Liver (tissue), 9 donors: ENCODE measurements around the gene RBMS3. TPM values are rescaled to one million over a fixed set of nuclear protein-coding genes. Genes with fewer than 3 reads are reported as not detected.

Experiments used
- DNase-seq: peaks from one replicate; pipeline ENCODE4 v3.0.0-alpha.2; 2017; ENCODE audit warnings: low spot score
- H3K27ac ChIP-seq, 2 donors: one replicate each; pipeline ENCODE4 v1.7.0; 2013; ENCODE audit warnings: inconsistent platforms in 2 of 2, low read length in 2 of 2, control low read depth in 1 of 2, low read depth in 1 of 2, mild to moderate bottlenecking in 1 of 2
- H3K27me3 ChIP-seq, 4 donors: one replicate each; pipeline versions ENCODE4 v1.6.1 to v1.7.0; 2013; ENCODE audit warnings: low read length in 3 of 4, inconsistent platforms in 1 of 4, mild to moderate bottlenecking in 1 of 4, moderate library complexity in 1 of 4; ENCODE audit not compliant: control insufficient read depth in 4 of 4, insufficient read depth in 4 of 4
- H3K36me3 ChIP-seq, 4 donors: one replicate each; pipeline versions ENCODE4 v1.6.1 to v1.7.0; 2013; ENCODE audit warnings: low read length in 3 of 4, mild to moderate bottlenecking in 3 of 4, low read depth in 1 of 4, moderate library complexity in 1 of 4; ENCODE audit not compliant: control insufficient read depth in 4 of 4, insufficient read depth in 3 of 4
- H3K4me1 ChIP-seq, 4 donors: one replicate each; pipeline versions ENCODE4 v1.6.1 to v1.7.0; 2013; ENCODE audit warnings: low read length in 3 of 4, mild to moderate bottlenecking in 3 of 4, moderate library complexity in 1 of 4; ENCODE audit not compliant: control insufficient read depth in 4 of 4, insufficient read depth in 4 of 4
- H3K4me3 ChIP-seq, 3 donors: one replicate each; pipeline versions ENCODE4 v1.6.1 to v1.7.0; 2013; ENCODE audit warnings: low read length in 3 of 3, control low read depth in 1 of 3, low read depth in 1 of 3, mild to moderate bottlenecking in 1 of 3
- H3K9ac ChIP-seq, 2 donors: one replicate each; pipeline ENCODE4 v1.7.0; 2013; ENCODE audit warnings: low read length in 2 of 2, mild to moderate bottlenecking in 2 of 2, moderate library complexity in 2 of 2, control low read depth in 1 of 2, low read depth in 1 of 2
- H3K9me3 ChIP-seq, 4 donors: one replicate each; pipeline versions ENCODE4 v1.6.1 to v1.7.0; 2013; ENCODE audit warnings: low read length in 3 of 4; ENCODE audit not compliant: control insufficient read depth in 4 of 4
- ATF3 ChIP-seq: IDR thresholded peaks from 2 replicates; pipeline ENCODE4 v1.6.1; 2016; ENCODE audit warnings: antibody characterized with exemption
- EGR1 ChIP-seq, 2 donors: IDR thresholded peaks; 2 replicates each; pipeline ENCODE4 v1.6.1; 2016 to 2018; ENCODE audit warnings: antibody characterized with exemption in 2 of 2, low read depth in 2 of 2
- FOXA1 ChIP-seq: IDR thresholded peaks from 2 replicates; pipeline ENCODE4 v1.6.1; 2016; ENCODE audit warnings: antibody characterized with exemption
- GABPA ChIP-seq, 2 donors: IDR thresholded peaks in 1 of 2; conservative IDR thresholded peaks in 1 of 2; 2 replicates each; pipeline ENCODE4 v1.6.1; 2016; ENCODE audit warnings: antibody characterized with exemption in 2 of 2, mild to moderate bottlenecking in 1 of 2, moderate library complexity in 1 of 2
- HNF4A ChIP-seq, 2 donors: conservative IDR thresholded peaks; 2 replicates each; pipeline ENCODE4 v1.6.1; 2016; ENCODE audit warnings: antibody characterized with exemption in 2 of 2, mild to moderate bottlenecking in 2 of 2
- HNF4G ChIP-seq: IDR thresholded peaks from 2 replicates; pipeline ENCODE4 v1.6.1; 2016; ENCODE audit warnings: antibody characterized with exemption
- JUND ChIP-seq, 2 donors: IDR thresholded peaks; 2 replicates each; pipeline ENCODE4 v1.6.1; 2016; ENCODE audit warnings: antibody characterized with exemption in 2 of 2
- MAX ChIP-seq: IDR thresholded peaks from 2 replicates; pipeline ENCODE4 v1.6.1; 2016; ENCODE audit warnings: antibody characterized with exemption
- NR2F2 ChIP-seq: IDR thresholded peaks from 2 replicates; pipeline ENCODE4 v1.6.1; 2016; ENCODE audit warnings: antibody characterized with exemption
- RAD21 ChIP-seq, 2 donors: IDR thresholded peaks; 2 replicates each; pipeline ENCODE4 v1.6.1; 2016; ENCODE audit warnings: antibody characterized with exemption in 2 of 2, mild to moderate bottlenecking in 2 of 2
- REST ChIP-seq: IDR thresholded peaks from 2 replicates; pipeline ENCODE4 v1.6.1; 2016; ENCODE audit warnings: antibody characterized with exemption, mild to moderate bottlenecking
- RXRA ChIP-seq, 2 donors: IDR thresholded peaks; 2 replicates each; pipeline ENCODE4 v1.6.1; 2017 to 2018; ENCODE audit warnings: antibody characterized with exemption in 2 of 2, mild to moderate bottlenecking in 1 of 2
- SP1 ChIP-seq: IDR thresholded peaks from 2 replicates; pipeline ENCODE4 v1.6.1; 2018; ENCODE audit warnings: antibody characterized with exemption, mild to moderate bottlenecking
- TAF1 ChIP-seq: conservative IDR thresholded peaks from 2 replicates; pipeline ENCODE4 v1.6.1; 2016; ENCODE audit warnings: antibody characterized with exemption, mild to moderate bottlenecking
- YY1 ChIP-seq: IDR thresholded peaks from 2 replicates; pipeline ENCODE4 v1.6.1; 2016; ENCODE audit warnings: antibody characterized with exemption, mild to moderate bottlenecking
- ZBTB33 ChIP-seq: IDR thresholded peaks from 2 replicates; pipeline ENCODE4 v1.6.1; 2016; ENCODE audit warnings: antibody characterized with exemption
- WGBS: extraction: QIAGEN DNeasy Blood & Tissue Kit; methylation state at CpG from one replicate; pipeline ENCODE4 v1.1.7; 2013; 5-methylcytosine and 5-hydroxymethylcytosine counted together
- polyA plus RNA-seq, 2 donors: library from polyadenylated mRNA; stranded (reverse) in 1 of 2; unstranded in 1 of 2; fragments of 200-250 nt in 1 of 2; fragments of >200 nt in 1 of 2; fragmentation: Nextera tagmentation in 1 of 2; extraction: Ambion mirVana in 1 of 2; gene quantifications; one replicate each; pipeline versions ENCODE4 v1.2.1 to v1.2.3, GENCODE V29; 2013 to 2015
- total RNA-seq, 2 donors: library from RNA; depleted of rRNA; stranded (reverse); fragments of >200 nt; gene quantifications; one replicate each; pipeline ENCODE4 v1.2.3, GENCODE V29; 2014
- donor health status: healthy.
- donor health status: healthy.
- donor health status: healthy.
- donor health status: healthy.
- donor health status: healthy.

RBMS3 gene
- total and polyA plus RNA-seq, 4 donors: 1.2 to 14.9 (median 9.3) TPM

- 99% methylated on average over 1 of the region's 1 CpG for WGBS
- no peaks in the 10 kb centered on the region for H3K27me3 ChIP-seq
- H3K27ac ChIP-seq: no peak overlapping the region
- TF ChIP-seq JUND (IDR thresholded peaks at IDR 0.05): no peak
- TF ChIP-seq HNF4G: no peak
- TF ChIP-seq YY1: no peak
- TF ChIP-seq HNF4A (conservative IDR thresholded peaks at IDR 0.05): no peak
- no peak for TF ChIP-seq NR2F2
- TF ChIP-seq REST: no peak
- no peak for TF ChIP-seq RAD21 (IDR thresholded peaks at IDR 0.05)
- no peaks in the 10 kb centered on the region for H3K9me3 ChIP-seq
- H3K9ac ChIP-seq: no peak overlapping the region
- H3K36me3 ChIP-seq: no peaks in the 10 kb centered on the region
- no peak overlapping the region for H3K4me3 ChIP-seq
- DNase-seq: no peak
- H3K4me1 ChIP-seq: no peaks in the 10 kb centered on the region
Measured at GRCh38 chr3:30006111-30006510, 725.2 kb downstream of the RBMS3 start.

GRCh38 chr3:30007668-30008067, 726.8 kb downstream of the RBMS3 start:
- Histone ChIP-seq H3K4me1 (no peaks in the 10 kb centered on the region), H3K4me3 (no peak overlapping the region), H3K9me3 (no peaks in the 10 kb centered on the region), H3K27ac (no peak overlapping the region), H3K36me3 (no peaks in the 10 kb centered on the region), H3K9ac (no peak overlapping the region), H3K27me3 (no peaks in the 10 kb centered on the region)
- TF ChIP-seq FOXA1: no peak
- TF ChIP-seq SP1: no peak
- no peak for TF ChIP-seq ZBTB33
- TF ChIP-seq HNF4A (conservative IDR thresholded peaks at IDR 0.05): no peak
- TF ChIP-seq RXRA (IDR thresholded peaks at IDR 0.05): no peak
- TF ChIP-seq GABPA (IDR thresholded peaks at IDR 0.05 in 1 of 2, conservative IDR thresholded peaks at IDR 0.05 in 1 of 2): no peak
- no peak for DNase-seq
- 85% methylated on average over 1 of the region's 1 CpG for WGBS

- Histone ChIP-seq H3K4me1 (no peaks in the 10 kb centered on the region), H3K27me3 (no peaks in the 10 kb centered on the region), H3K9me3 (no peaks in the 10 kb centered on the region), H3K27ac (no peak overlapping the region), H3K4me3 (no peak overlapping the region), H3K36me3 (no peaks in the 10 kb centered on the region), H3K9ac (no peak overlapping the region)
- WGBS: 89% methylated on average over 4 of the region's 4 CpGs
- TF ChIP-seq FOXA1 (no peak), YY1 (no peak), NR2F2 (no peak), RXRA (IDR thresholded peaks at IDR 0.05) (no peak), TAF1 (no peak), REST (no peak), RAD21 (IDR thresholded peaks at IDR 0.05) (no peak), GABPA (IDR thresholded peaks at IDR 0.05 in 1 of 2, conservative IDR thresholded peaks at IDR 0.05 in 1 of 2) (no peak), ATF3 (no peak), MAX (no peak), EGR1 (IDR thresholded peaks at IDR 0.05; ENCODE audit: low read depth in 2 of 2) (no peak)
- DNase-seq: no peak
Measured at GRCh38 chr3:30011237-30011803, 730.4 kb downstream of the RBMS3 start.
